Measurements from ENCODE around the gene C11orf16.

DNA sequence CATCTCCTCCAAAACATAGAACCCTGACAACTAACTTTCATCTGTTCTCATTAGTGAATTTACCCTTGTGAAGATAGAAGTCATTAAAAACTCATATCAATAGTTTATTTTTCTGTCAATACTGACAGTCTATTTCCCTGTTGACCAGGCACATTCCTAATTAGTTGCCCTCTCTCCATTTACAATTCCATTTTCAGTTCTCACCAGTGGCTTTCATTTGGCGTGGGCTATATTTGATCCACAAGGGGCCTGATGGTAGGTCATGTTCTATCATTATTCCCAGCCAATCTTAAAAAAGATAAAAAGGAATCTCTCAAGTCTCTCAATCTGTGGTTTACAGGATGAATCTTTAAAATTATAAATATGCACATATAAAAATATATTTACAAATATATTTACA, 25.6 kb downstream of the C11orf16 start:
- TF ChIP-seq EZH2phosphoT487 (IDR thresholded peaks at IDR 0.05; ENCODE audit: low read length) (no peak), CTCF (IDR thresholded peaks at IDR 0.05; ENCODE audit: low read length) (no peak)
